HG03354 (cell line): ENCODE data around the gene MACROD2.

Experiments used
- ATAC-seq: cut with Tn5 transposase; IDR thresholded peaks from one replicate; pipeline ENCODE4 v1.9.1; 2021; ENCODE audit warnings: mild to moderate bottlenecking; ENCODE audit not compliant: unreplicated experiment, poor library complexity, severe bottlenecking

Gene MACROD2

GRCh38 chr20:14801591-14802325 lies 806.4 kb downstream of the MACROD2 start:
- ATAC-seq: no peak

GRCh38 chr20:14807224-14807623 lies 811.9 kb downstream of the MACROD2 start:
- no peak for ATAC-seq

- ATAC-seq: no peak
These were observed 820.0 kb downstream of the MACROD2 start for GRCh38 chr20:14815340-14815739.

- ATAC-seq: no peak
These were observed 821.2 kb downstream of the MACROD2 start for GRCh38 chr20:14816471-14816870.

- ATAC-seq: no peak
These were observed 821.8 kb downstream of the MACROD2 start for GRCh38 chr20:14817101-14817500.

- no peak for ATAC-seq
These were observed 825.5 kb downstream of the MACROD2 start for GRCh38 chr20:14820771-14821170.

- ATAC-seq: no peak
These were observed 825.9 kb downstream of the MACROD2 start for GRCh38 chr20:14821251-14821650.

GRCh38 chr20:14824996-14825395 lies 829.7 kb downstream of the MACROD2 start:
- ATAC-seq: no peak

- no peak for ATAC-seq
These were observed 831.4 kb downstream of the MACROD2 start for GRCh38 chr20:14826543-14827313.

- no peak for ATAC-seq
These were observed 833.1 kb downstream of the MACROD2 start for GRCh38 chr20:14828459-14828858.

- ATAC-seq: peak; percentile 73
These were observed 834.6 kb downstream of the MACROD2 start for GRCh38 chr20:14829906-14830305.

- peak; percentile 82 for ATAC-seq
These were observed 835.1 kb downstream of the MACROD2 start for GRCh38 chr20:14830466-14830865.

- peak; percentile 5 for ATAC-seq
These were observed 835.6 kb downstream of the MACROD2 start for GRCh38 chr20:14830899-14831298.

GRCh38 chr20:14832630-14833029 lies 837.3 kb downstream of the MACROD2 start:
- ATAC-seq: peak; percentile 53

GRCh38 chr20:14838663-14839628 lies 843.6 kb downstream of the MACROD2 start:
- ATAC-seq: peak; percentile 83

GRCh38 chr20:14845199-14846160 lies 850.2 kb downstream of the MACROD2 start:
- ATAC-seq: no peak

GRCh38 chr20:14848806-14849205 lies 853.5 kb downstream of the MACROD2 start:
- no peak for ATAC-seq

- no peak for ATAC-seq
These were observed 857.8 kb downstream of the MACROD2 start for GRCh38 chr20:14853079-14853478.

GRCh38 chr20:14855171-14855570 lies 859.9 kb downstream of the MACROD2 start:
- ATAC-seq: no peak
